ENCODE results near the gene STK33.

STK33 gene

GRCh38 chr11:8359521-8359920, 234.5 kb downstream of the STK33 start:
- TF ChIP-seq PAX5 (IDR thresholded peaks at IDR 0.05; ENCODE audit: insufficient read depth, low read length, severe bottlenecking) (no peak), SPI1 (IDR thresholded peaks at IDR 0.05; ENCODE audit: low read depth, low read length) (no peak), POLR2AphosphoS5 (IDR thresholded peaks at IDR 0.05; ENCODE audit: low read depth, low read length) (no peak), POLR2A (IDR thresholded peaks at IDR 0.05; ENCODE audit: low read depth, low read length) (no peak), POU2F2 (IDR thresholded peaks at IDR 0.05; ENCODE audit: low read depth, low read length) (no peak), TAF1 (IDR thresholded peaks at IDR 0.05; ENCODE audit: low read depth, low read length) (no peak)
- no peak for FAIRE-seq
- DNase-seq (ENCODE audit: insufficient read length, low spot score) = no peak

- DNase-seq (ENCODE audit: insufficient read length, low spot score) = no peak
Measured at GRCh38 chr11:8357891-8358566, 236.0 kb downstream of the STK33 start.

GRCh38 chr11:8357505-8357888, 236.5 kb downstream of the STK33 start:
- DNase-seq (ENCODE audit: insufficient read length, low spot score) (no peak), FAIRE-seq (no peak)

More at GRCh38 chr11:8357891-8358566, 236.0 kb downstream of the STK33 start:
- no peak for TF ChIP-seq PAX5 (IDR thresholded peaks at IDR 0.05; ENCODE audit: insufficient read depth, low read length, severe bottlenecking)
- no peak for TF ChIP-seq POLR2A (IDR thresholded peaks at IDR 0.05; ENCODE audit: low read depth, low read length)
- no peak for TF ChIP-seq POU2F2 (IDR thresholded peaks at IDR 0.05; ENCODE audit: low read depth, low read length)
- no peak for TF ChIP-seq POLR2AphosphoS5 (IDR thresholded peaks at IDR 0.05; ENCODE audit: low read depth, low read length)
- no peak for TF ChIP-seq SPI1 (IDR thresholded peaks at IDR 0.05; ENCODE audit: low read depth, low read length)
- no peak for TF ChIP-seq TAF1 (IDR thresholded peaks at IDR 0.05; ENCODE audit: low read depth, low read length)
- no peak for FAIRE-seq

GRCh38 chr11:8356721-8357504, 237.1 kb downstream of the STK33 start:
- DNase-seq (ENCODE audit: insufficient read length, low spot score) = no peak
- TF ChIP-seq TAF1 (IDR thresholded peaks at IDR 0.05; ENCODE audit: low read depth, low read length) (no peak), PAX5 (IDR thresholded peaks at IDR 0.05; ENCODE audit: insufficient read depth, low read length, severe bottlenecking) (no peak), POU2F2 (IDR thresholded peaks at IDR 0.05; ENCODE audit: low read depth, low read length) (no peak), SPI1 (IDR thresholded peaks at IDR 0.05; ENCODE audit: low read depth, low read length) (no peak), POLR2AphosphoS5 (IDR thresholded peaks at IDR 0.05; ENCODE audit: low read depth, low read length) (no peak), POLR2A (IDR thresholded peaks at IDR 0.05; ENCODE audit: low read depth, low read length) (no peak)
- no peak for FAIRE-seq

More at GRCh38 chr11:8357505-8357888, 236.5 kb downstream of the STK33 start:
- TF ChIP-seq POLR2AphosphoS5 (IDR thresholded peaks at IDR 0.05; ENCODE audit: low read depth, low read length) = no peak
- no peak for TF ChIP-seq POLR2A (IDR thresholded peaks at IDR 0.05; ENCODE audit: low read depth, low read length)
- TF ChIP-seq POU2F2 (IDR thresholded peaks at IDR 0.05; ENCODE audit: low read depth, low read length) = no peak
- TF ChIP-seq PAX5 (IDR thresholded peaks at IDR 0.05; ENCODE audit: insufficient read depth, low read length, severe bottlenecking) = no peak
- TF ChIP-seq TAF1 (IDR thresholded peaks at IDR 0.05; ENCODE audit: low read depth, low read length) = no peak
- no peak for TF ChIP-seq SPI1 (IDR thresholded peaks at IDR 0.05; ENCODE audit: low read depth, low read length)

GRCh38 chr11:8356216-8356615, 237.8 kb downstream of the STK33 start:
- no peak for TF ChIP-seq TAF1 (IDR thresholded peaks at IDR 0.05; ENCODE audit: low read depth, low read length)
- no peak for TF ChIP-seq POU2F2 (IDR thresholded peaks at IDR 0.05; ENCODE audit: low read depth, low read length)
- no peak for TF ChIP-seq SPI1 (IDR thresholded peaks at IDR 0.05; ENCODE audit: low read depth, low read length)
- TF ChIP-seq PAX5 (IDR thresholded peaks at IDR 0.05; ENCODE audit: insufficient read depth, low read length, severe bottlenecking) = no peak
- no peak for TF ChIP-seq POLR2A (IDR thresholded peaks at IDR 0.05; ENCODE audit: low read depth, low read length)
- no peak for TF ChIP-seq POLR2AphosphoS5 (IDR thresholded peaks at IDR 0.05; ENCODE audit: low read depth, low read length)
- FAIRE-seq (no peak), DNase-seq (ENCODE audit: insufficient read length, low spot score) (no peak)

GRCh38 chr11:8355416-8355742, 238.6 kb downstream of the STK33 start:
- DNase-seq (ENCODE audit: insufficient read length, low spot score) (no peak), FAIRE-seq (no peak)
- TF ChIP-seq SPI1 (IDR thresholded peaks at IDR 0.05; ENCODE audit: low read depth, low read length) (peak; percentile 49), PAX5 (IDR thresholded peaks at IDR 0.05; ENCODE audit: insufficient read depth, low read length, severe bottlenecking) (no peak)

- peak; percentile 58 for FAIRE-seq
- TF ChIP-seq TAF1 (IDR thresholded peaks at IDR 0.05; ENCODE audit: low read depth, low read length) = no peak
- TF ChIP-seq POLR2A (IDR thresholded peaks at IDR 0.05; ENCODE audit: low read depth, low read length) = no peak
- TF ChIP-seq SPI1 (IDR thresholded peaks at IDR 0.05; ENCODE audit: low read depth, low read length) = no peak
- TF ChIP-seq POU2F2 (IDR thresholded peaks at IDR 0.05; ENCODE audit: low read depth, low read length) = no peak
- TF ChIP-seq POLR2AphosphoS5 (IDR thresholded peaks at IDR 0.05; ENCODE audit: low read depth, low read length) = no peak
- no peak for TF ChIP-seq PAX5 (IDR thresholded peaks at IDR 0.05; ENCODE audit: insufficient read depth, low read length, severe bottlenecking)
- DNase-seq (ENCODE audit: insufficient read length, low spot score) = no peak
Measured at GRCh38 chr11:8354622-8355415, 239.2 kb downstream of the STK33 start.

- FAIRE-seq (no peak), DNase-seq (ENCODE audit: insufficient read length, low spot score) (no peak)
- TF ChIP-seq TAF1 (IDR thresholded peaks at IDR 0.05; ENCODE audit: low read depth, low read length) (no peak), POLR2AphosphoS5 (IDR thresholded peaks at IDR 0.05; ENCODE audit: low read depth, low read length) (no peak), POLR2A (IDR thresholded peaks at IDR 0.05; ENCODE audit: low read depth, low read length) (no peak), PAX5 (IDR thresholded peaks at IDR 0.05; ENCODE audit: insufficient read depth, low read length, severe bottlenecking) (no peak), POU2F2 (IDR thresholded peaks at IDR 0.05; ENCODE audit: low read depth, low read length) (no peak), SPI1 (IDR thresholded peaks at IDR 0.05; ENCODE audit: low read depth, low read length) (no peak)
Measured at GRCh38 chr11:8352876-8353505, 241.0 kb downstream of the STK33 start.

Data from GM12891 (cell line).